Hypothalamus (tissue), 51 donors: ENCODE measurements around the gene LALBA.
"Not testable (repeated sequence)": the region's sequence is repeated elsewhere in the genome, so short reads cannot be mapped to it uniquely, and the experiment has no call there.

Source experiments
- DNase-seq, 51 donors: peaks; one replicate each; lab custom pipeline; 2025; lab: John Stamatoyannopoulos, UW

The LALBA gene

DNA sequence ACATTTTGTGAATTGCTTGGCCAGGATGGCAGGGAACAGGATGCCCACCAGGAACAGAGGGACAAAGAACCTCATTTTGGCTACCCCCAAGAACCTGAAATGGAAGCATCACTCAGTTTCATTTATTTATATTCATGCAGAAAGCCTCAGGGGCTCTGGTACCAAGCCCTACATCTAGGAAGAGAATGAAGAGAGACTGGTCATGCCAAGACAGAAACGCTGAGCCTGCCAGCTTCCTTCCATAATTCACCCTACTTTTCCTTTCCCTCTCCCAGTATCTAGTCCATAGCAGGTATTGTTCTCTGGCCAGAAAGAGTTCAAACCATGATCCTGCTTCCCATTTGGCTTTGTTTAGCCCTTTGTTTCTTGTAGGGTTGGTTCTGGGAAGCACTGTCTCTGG, at the start of gene LALBA:
Gene LALBA, minus strand, starts transcription at position 101 of the 400 bp plus-strand sequence. Its CDS starts 26 bp downstream, at position 75.
- no peak for DNase-seq

DNA sequence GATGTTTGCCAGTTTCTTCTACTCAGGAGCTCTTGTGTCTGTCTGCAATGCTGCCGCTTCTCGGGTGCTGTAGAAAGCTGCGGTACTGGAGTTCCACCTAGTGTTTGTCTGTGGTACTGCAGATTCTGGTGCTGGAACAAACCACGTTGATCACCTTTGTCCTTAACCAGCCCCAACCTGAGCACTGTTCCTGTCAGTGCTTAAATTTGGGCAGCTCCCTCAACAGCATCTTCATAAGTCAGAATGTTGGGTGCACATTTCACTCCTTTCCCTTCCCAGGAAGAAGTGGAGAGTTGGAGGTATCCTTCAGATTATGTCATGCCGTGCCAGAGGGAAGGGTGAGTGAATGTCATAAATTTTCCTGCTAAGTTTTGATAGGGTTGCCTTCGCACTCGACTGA, 48.7 kb upstream of the LALBA start:
- DNase-seq: peak in 44 of 51 donors; percentile 1 to 83 (median 39)

GRCh38 chr12:48615681-48616080, 45.8 kb upstream of the LALBA start:
- no peak for DNase-seq

- DNase-seq: no peak
Measured at GRCh38 chr12:48613321-48613720, 43.5 kb upstream of the LALBA start.

GRCh38 chr12:48602192-48602989, 32.5 kb upstream of the LALBA start:
- no peak for DNase-seq

GRCh38 chr12:48601013-48601756, 31.3 kb upstream of the LALBA start:
- no peak for DNase-seq

DNA sequence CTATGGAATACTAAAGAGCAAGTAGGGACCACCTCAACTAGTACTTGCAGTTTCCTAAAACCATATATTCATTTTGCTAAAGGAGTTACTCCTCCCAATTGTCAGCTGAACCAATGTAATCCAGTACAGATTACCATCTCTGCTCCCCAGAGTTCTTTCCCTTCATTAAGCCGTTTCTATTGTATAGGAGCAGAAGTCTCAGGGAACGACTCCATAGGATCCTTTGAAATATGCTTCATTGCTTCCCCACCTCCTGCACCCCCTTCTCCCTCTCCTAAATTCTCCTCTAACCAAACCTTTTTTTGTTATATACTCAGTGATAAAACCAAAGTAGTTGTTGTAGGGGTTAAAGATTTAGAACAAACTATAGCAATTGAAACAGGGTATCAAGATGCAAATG, 30.7 kb upstream of the LALBA start:
- no peak for DNase-seq

DNA sequence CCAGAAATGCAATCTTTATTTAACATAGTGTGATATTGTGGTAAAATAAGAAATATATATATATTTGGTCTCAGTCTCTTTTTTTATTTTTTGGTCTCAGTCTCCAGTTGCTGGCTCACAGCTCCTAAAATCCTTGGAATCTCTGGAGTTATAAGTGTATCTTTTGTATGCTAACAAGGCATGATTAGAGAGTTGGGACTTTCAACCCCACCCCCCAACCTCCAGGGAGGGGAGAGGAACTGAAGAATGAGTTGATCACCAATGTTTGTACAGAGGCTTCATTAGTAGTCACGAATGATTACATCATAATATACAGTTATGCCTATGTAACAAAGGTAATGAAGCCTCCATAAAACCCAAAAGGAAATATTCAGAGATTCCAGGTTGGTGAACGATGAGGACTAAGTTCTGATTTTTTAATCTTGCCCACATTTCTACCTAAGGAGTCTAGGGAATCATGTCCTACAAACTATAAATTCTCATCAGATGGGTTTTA, 22.8 kb upstream of the LALBA start:
- DNase-seq: no peak

DNA sequence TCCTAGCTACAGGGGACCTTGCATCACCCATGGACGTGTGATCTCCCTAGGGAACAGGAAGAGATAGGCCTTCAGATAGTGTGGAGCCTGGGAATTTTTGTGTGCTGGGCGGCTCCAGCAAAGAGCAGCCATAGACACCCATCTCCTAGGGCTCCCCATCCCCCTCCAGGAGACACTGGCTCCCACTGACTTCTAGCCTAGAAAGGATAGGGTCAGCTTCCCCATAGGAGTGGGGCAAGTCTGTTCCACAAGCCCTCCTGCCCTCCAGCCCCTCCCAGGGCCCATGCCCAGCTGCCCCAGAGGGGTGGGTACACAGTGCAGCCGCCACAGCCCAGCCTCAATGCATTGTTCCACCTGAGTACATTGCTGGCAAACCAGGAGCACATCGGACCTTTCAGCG, 16.5 kb upstream of the LALBA start:
- no peak for DNase-seq

DNA sequence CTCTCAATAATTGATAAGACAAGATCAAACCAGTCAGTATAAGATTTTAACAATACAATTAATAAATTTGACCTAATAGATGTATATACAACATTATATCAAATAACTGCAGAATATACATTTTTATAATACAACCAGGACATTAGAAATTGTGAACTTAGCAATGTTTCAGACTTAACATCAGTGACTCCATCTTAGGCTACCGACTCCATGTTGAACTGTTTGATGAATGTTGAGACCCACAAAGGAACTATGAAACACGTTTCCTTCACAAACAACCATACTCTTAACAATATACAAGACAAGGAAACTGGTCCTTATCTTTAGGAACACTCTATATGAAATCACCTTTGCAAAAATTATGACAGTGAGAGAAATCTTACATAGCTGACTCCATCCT, 13.9 kb upstream of the LALBA start:
- DNase-seq: no peak

DNA sequence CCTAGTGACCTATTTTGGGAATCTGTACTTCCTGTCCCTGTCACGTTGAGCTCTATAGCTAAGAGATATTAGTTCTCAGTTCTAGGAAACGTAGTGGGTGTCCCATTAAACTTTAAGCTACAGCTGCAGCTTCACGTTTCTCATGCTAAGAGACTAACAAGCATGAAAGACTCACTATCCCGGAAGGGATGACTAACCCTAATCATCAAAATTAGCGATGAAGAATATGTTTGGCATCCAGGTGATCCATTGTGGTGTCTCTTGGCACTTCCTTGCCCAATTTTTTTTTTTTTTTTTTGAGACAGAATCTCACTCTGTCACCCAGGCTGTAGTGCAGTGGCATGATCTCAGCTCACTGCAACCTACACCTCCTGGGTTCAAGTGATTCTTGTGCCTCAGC, 11.0 kb upstream of the LALBA start:
- no peak for DNase-seq

- peak in 4 of 51 donors; percentile 2 to 15 (median 3) for DNase-seq
Measured at GRCh38 chr12:48572326-48572725, 2.5 kb upstream of the LALBA start.

DNA sequence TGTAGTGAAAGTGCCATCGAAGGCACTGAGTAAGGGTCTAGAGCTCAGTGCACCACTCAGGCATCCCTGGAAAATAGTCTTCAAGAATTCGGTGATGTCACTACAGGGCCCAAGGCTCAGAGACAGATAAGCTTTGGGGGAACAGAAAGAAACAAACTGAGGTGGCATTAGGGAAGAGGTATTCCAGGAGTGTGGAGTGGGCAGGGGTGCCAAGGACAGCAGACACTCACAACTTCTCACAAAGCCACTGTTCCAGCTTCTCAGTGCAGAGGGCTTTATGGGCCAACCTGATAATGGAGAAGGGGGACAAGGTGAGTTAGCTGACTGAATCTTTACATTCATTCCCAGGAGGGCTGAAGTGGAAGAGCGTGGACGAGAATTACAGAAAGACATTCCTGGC, 2.1 kb downstream of the LALBA start:
- no peak for DNase-seq

DNA sequence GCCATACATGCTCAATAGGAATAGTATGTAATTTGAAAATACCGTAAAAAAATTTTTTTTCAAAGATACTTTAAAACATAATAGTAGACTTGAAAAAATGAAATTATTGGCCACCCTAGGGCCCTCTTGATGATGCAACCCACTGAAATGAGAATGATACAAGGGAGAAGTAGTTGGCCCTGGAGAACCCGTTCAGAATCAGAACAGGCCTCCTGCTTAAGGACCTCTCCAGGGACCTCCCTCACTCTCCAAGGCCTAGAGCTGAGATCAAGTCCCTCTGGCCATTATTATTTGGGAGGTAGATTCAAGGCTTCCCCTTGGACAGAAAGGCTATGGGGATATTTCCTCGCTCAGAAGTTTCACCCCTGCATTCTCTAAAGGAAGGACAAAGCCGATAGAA, 11.9 kb downstream of the LALBA start:
- DNase-seq: no peak

- no peak for DNase-seq
Measured at GRCh38 chr12:48556631-48557030, 13.2 kb downstream of the LALBA start.

DNA sequence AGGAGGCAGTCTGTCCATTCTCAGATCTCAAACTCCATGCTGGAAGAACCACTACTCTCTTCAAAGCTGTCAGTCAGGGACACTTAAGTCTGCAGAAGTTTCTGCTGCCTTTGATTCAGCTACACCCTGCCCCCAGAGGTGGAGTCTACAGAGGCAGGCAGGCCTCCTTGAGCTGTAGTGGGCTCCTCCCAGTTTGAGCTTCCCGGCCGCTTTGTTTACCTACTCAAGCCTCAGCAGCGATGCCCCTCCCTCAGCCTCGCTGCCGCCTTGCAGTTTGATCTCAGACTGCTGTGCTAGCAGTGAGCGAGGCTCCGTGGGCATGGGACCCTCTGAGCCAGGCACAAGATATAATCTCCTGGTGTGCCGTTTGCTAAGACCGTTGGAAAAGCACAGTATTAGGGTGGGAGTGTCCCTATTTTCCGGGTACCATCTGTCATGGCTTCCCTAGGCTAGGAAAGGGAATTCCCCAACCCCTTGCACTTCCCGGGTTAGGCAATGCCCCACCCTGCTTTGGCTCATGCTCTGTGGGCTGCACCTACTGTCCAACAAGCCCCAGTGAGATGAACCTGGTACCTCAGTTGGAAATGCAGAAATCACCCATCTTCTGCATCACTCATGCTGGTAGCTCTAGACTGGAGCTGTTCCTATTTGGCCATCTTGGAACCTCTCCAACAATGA, 16.0 kb downstream of the LALBA start:
- DNase-seq: not testable (repeated sequence)

DNA sequence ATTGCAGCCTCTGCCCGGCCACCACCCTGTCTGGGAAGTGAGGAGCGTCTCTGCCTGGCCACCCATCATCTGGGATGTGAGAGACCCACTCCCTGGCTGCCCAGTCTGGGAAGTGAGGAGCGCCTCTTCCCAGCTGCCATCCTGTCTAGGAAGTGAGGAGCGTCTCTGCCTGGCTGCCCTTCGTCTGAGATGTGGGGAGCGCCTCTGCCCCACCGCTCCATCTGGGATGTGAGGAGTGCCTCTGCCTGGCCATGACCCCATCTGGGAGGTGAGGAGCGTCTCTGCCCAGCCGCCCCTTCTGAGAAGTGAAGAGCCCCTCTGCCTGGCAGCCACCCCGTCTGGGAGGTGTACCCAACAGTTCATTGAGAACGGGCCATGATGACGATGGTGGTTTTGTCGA, 18.2 kb downstream of the LALBA start:
- not testable (repeated sequence) for DNase-seq

DNA sequence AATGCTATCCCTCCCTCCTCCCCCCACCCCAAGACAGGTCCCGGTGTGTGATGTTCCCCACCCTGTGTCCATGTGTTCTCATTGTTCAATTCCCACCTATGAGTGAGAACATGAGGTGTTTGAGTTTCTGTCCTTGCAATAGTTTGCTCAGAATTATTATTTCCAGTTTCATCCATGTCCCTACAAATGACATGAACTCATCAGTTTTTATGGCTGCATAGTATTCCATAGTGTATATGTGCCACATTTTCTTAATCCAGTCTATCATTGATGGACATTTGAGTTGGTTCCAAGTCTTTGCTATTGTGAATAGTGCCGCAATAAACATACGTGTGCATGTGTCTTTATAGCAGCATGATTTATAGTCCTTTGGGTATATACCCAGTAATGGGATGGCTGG, 22.8 kb downstream of the LALBA start:
- not testable (repeated sequence) for DNase-seq

DNA sequence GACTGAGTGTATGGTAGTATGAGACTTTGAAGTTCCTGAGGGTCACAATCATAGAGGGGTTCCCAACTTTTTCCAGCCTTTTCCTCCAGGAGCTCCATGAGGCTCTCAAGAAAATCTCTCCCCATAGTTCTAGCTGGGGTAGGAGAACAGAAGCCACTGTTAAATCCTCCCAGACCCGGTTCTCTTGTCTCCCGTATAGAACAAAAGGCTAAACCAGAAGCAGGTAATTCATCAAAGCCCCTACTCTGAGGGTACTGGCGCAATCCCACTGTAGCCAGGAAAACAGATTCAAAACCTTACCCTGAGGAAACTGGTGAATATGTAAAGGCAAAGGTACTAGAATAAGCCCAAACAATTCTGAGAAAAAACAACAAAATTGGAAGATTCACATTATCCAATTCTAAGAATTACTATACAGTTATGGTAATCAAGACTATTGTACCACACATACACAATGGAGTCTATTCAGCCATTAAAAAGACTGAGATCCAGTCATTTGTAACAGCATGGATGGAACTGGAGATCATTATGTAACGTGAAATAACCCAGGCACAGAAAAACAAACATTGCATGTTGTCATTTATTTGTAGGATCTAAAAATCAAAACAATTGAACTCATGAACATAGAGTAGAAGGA, 23.9 kb downstream of the LALBA start:
- DNase-seq: no peak

DNA sequence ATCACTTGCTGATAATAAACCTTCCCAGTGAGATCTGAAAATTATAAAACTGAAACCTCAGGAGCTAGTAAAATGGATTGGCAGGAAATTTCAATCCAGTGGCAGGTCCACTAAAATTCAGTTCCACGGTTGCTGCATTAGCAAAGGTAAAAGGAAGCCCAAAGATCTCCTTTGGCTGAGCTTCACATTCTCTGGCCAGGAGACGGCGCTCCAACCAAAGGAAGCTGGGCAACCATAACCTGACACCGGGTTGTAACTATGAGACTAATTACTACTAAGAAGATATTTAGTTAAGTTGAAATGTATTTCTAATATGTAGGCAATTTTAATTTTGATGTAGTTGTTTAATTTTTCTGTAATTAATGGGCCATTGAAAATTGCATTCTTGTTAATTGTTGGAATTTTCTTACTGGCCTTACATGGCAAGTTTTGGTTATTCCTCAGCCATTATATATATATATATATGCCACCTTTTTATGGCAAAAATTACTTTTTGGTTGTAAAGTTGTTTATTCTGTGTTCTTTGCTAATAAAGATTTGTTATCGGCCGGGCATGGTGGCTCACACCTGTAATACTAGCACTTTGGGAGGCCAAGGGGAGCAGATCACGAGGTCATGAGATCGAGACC, 27.4 kb downstream of the LALBA start:
- peak in 24 of 51 donors; percentile 0 to 70 (median 10) for DNase-seq
